Chondrocyte (in vitro differentiated cells): ENCODE results near the gene TMEM86B. TPM values are rescaled to one million over a fixed set of nuclear protein-coding genes. Genes with fewer than 3 reads are reported as not detected.
"Not testable (repeated sequence)": the region's sequence is repeated elsewhere in the genome, so short reads cannot be mapped to it uniquely, and the experiment has no call there.

Experiments
- DNase-seq: peaks from one replicate; pipeline ENCODE4 v3.0.0; 2021; ENCODE audit warnings: mixed read lengths, low spot score
- H3K27ac Mint-ChIP-seq: one replicate; pipeline ENCODE4 v1.8.0; 2021; ENCODE audit warnings: mild to moderate bottlenecking, moderate library complexity, mixed read lengths; ENCODE audit not compliant: unreplicated experiment
- H3K27me3 Mint-ChIP-seq: 2 replicates; pipeline ENCODE4 v1.8.0; 2021; ENCODE audit warnings: low read depth, mixed read lengths
- H3K36me3 Mint-ChIP-seq: 2 replicates; pipeline ENCODE4 v1.8.0; 2021; ENCODE audit warnings: low read depth, mixed read lengths
- H3K4me1 Mint-ChIP-seq: 2 replicates; pipeline ENCODE4 v1.8.0; 2021; ENCODE audit warnings: low read depth, mild to moderate bottlenecking, mixed read lengths
- H3K4me3 Mint-ChIP-seq: one replicate; pipeline ENCODE4 v1.8.0; 2021; ENCODE audit warnings: mild to moderate bottlenecking, moderate library complexity, mixed read lengths; ENCODE audit not compliant: unreplicated experiment
- H3K9me3 Mint-ChIP-seq: 2 replicates; pipeline ENCODE4 v1.8.0; 2021; ENCODE audit warnings: low read depth, mixed read lengths
- total RNA-seq: library from RNA; stranded (reverse); gene quantifications from 3 replicates; pipeline ENCODE4 v1.2.1, GENCODE V29; 2021
- TF ChIP-seq, protein P1 (sequence below): fragments of 200-600 bp; sonication (generic); IDR thresholded peaks from 2 replicates; pipeline ENCODE4 v1.5.0; 2021; ENCODE audit warnings: antibody characterized with exemption, mild to moderate bottlenecking, moderate library complexity

Gene TMEM86B
- total RNA-seq, 1 donor from 2014 or later = 1.5 TPM

DNA sequence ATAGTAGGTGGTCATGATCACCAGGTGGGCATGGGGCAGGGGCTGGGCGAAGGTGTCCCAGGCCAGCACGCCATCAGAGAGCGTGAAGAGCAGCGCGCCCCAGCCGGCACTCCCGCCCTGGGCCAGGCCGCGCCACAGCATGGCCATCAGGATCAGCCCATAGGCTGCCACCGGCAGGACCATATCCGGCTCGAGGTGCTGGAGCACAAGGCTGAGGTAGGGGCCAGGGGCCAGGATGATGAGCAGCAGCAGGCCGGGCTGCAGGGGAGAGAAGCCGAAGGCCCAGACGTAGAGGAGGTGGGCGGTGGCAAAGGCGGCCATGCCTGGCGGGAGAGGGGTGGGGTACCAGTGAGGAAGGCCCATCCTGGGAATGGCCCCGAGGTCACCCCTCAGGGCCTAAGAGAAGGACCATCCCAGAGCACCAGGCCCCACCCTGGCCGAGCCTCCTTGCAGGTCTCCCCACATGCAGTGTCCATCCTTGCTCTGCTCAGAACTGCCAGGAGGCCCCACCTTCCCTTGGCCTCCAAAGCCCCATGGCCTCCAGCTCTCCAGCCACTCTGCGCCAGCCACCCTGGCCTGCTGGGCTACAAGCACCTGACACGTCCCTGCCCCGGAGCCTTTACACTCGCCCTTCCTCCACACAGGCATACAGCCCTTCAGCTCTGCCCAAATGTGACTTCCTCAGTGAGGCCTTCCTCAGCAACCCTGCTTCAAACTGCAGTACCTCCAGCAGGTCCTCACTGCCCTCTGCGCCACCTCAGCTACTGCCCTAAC lies 1.1 kb downstream of the TMEM86B start:
- TF ChIP-seq, protein P1, sequence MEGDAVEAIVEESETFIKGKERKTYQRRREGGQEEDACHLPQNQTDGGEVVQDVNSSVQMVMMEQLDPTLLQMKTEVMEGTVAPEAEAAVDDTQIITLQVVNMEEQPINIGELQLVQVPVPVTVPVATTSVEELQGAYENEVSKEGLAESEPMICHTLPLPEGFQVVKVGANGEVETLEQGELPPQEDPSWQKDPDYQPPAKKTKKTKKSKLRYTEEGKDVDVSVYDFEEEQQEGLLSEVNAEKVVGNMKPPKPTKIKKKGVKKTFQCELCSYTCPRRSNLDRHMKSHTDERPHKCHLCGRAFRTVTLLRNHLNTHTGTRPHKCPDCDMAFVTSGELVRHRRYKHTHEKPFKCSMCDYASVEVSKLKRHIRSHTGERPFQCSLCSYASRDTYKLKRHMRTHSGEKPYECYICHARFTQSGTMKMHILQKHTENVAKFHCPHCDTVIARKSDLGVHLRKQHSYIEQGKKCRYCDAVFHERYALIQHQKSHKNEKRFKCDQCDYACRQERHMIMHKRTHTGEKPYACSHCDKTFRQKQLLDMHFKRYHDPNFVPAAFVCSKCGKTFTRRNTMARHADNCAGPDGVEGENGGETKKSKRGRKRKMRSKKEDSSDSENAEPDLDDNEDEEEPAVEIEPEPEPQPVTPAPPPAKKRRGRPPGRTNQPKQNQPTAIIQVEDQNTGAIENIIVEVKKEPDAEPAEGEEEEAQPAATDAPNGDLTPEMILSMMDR = no peak
- DNase-seq = no peak
- no peaks in the 10 kb centered on the region for H3K27me3 Mint-ChIP-seq
- H3K27ac Mint-ChIP-seq = no peak overlapping the region
- H3K4me1 Mint-ChIP-seq = no peaks in the 10 kb centered on the region
- H3K9me3 Mint-ChIP-seq = no peaks in the 10 kb centered on the region
- no peak overlapping the region for H3K4me3 Mint-ChIP-seq
- peaks cover 14% of the 10 kb centered on the region for H3K36me3 Mint-ChIP-seq

DNA sequence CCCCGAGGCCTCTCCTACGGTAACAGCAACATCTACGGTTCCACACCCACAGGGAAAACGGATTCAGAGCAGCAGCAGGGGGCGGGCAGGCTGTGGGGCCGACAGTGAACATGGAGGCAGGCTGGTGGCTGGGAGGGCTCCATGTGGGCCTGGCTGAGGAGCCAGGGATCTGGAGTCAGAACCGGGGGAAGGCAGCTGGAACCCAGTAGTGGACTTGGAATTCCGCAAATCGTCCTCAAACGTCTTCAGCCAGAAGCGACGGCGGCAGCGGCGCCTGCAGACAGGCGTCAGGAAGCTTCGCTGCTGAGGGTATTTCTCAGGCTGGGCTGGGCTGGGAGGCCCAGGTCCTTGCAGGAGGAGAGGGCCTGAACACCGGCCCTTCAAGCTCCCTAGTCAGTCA lies 1.8 kb downstream of the TMEM86B start:
- no peaks in the 10 kb centered on the region for H3K27me3 Mint-ChIP-seq
- no peak overlapping the region for H3K4me3 Mint-ChIP-seq
- H3K27ac Mint-ChIP-seq = no peak overlapping the region
- H3K9me3 Mint-ChIP-seq = no peaks in the 10 kb centered on the region
- DNase-seq = no peak
- H3K4me1 Mint-ChIP-seq = no peaks in the 10 kb centered on the region
- TF ChIP-seq, protein P1 = no peak
- peaks cover 11% of the 10 kb centered on the region for H3K36me3 Mint-ChIP-seq

GRCh38 chr19:55226273-55226672 lies 2.3 kb downstream of the TMEM86B start:
- no peak for DNase-seq
- peaks cover 2% of the 10 kb centered on the region for H3K9me3 Mint-ChIP-seq
- H3K4me1 Mint-ChIP-seq = no peaks in the 10 kb centered on the region
- TF ChIP-seq, protein P1 = no peak
- H3K36me3 Mint-ChIP-seq = peaks cover 11% of the 10 kb centered on the region
- H3K4me3 Mint-ChIP-seq = no peak overlapping the region
- no peak overlapping the region for H3K27ac Mint-ChIP-seq
- no peaks in the 10 kb centered on the region for H3K27me3 Mint-ChIP-seq

GRCh38 chr19:55225415-55225958 lies 3.1 kb downstream of the TMEM86B start:
- Mint-ChIP-seq H3K4me3 (no peak overlapping the region), H3K27me3 (no peaks in the 10 kb centered on the region)
- DNase-seq = no peak

GRCh38 chr19:55224679-55225414 lies 3.7 kb downstream of the TMEM86B start:
- H3K27ac Mint-ChIP-seq, H3K36me3 Mint-ChIP-seq, H3K9me3 Mint-ChIP-seq, H3K27me3 Mint-ChIP-seq, H3K4me3 Mint-ChIP-seq, H3K4me1 Mint-ChIP-seq, DNase-seq: not testable (repeated sequence)

More at GRCh38 chr19:55225415-55225958, 3.1 kb downstream of the TMEM86B start:
- Mint-ChIP-seq H3K36me3 (peaks cover 11% of the 10 kb centered on the region), H3K9me3 (peaks cover 5% of the 10 kb centered on the region), H3K4me1 (no peaks in the 10 kb centered on the region), H3K27ac (no peak overlapping the region)
- TF ChIP-seq, protein P1 = no peak
